Superior temporal gyrus (tissue), 1 donor: Measurements from ENCODE around the gene RCAN2.

Source experiments
- DNase-seq: peaks from one replicate; pipeline ENCODE4 v3.0.0-alpha.2; 2016; ENCODE audit errors: extremely low spot score

RCAN2 gene

DNA sequence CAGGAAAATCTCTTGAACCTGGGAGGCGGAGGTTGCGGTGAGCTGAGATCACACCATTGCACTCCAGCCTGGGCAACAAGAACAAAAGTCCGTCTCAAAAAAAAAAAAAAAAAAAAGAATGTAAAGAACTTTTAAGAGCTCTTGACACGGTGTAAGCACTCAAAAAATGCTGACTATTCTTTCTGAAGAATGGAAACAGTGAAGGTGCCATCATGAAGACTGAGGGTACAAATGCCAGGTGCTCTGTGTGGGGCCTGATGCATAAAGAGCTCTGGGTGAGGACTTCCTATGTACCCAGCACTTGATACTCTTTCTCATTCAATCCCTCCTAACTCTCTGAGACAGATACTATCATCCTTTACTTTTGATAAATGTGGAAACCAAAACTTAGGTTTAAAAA lies 275.5 kb downstream of the RCAN2 start:
- no peak for DNase-seq

DNA sequence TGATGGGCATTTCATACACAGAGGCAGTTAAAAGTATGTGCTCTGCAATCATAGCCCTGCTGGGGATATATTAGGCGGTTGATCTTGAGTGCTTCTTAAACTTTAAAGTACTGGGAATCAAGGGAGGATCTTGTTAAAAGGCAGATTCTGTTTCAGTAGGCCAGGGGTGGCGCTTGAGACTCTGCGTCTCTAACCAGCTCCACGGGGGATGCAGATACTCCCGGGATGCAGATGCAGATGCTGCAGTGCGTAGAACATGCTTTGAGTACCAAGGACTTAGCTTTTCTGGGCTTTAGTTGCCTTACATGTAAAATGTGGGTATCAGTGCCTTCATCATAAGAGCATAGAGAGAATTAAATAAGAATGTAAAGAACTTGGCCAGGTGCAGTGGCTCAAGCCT lies 276.0 kb downstream of the RCAN2 start:
- DNase-seq: no peak

DNA sequence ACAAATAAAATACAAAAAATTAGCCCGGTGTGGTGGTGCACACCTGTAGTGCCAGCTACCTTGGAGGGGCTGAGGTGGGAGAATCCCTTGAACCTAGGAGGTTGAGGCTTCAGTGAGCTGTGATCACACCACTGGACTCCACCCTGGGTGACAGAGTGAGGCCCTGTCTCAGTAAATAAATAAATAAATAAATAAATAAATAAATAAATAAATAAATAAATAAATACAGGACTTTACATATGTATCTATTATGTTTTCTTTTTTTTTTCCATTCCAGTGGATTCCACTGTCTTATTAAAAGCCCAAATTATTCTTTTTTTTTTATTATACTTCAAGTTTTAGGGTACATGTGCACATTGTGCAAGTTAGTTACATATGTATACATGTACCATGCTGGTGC lies 279.3 kb downstream of the RCAN2 start:
- DNase-seq: no peak

DNA sequence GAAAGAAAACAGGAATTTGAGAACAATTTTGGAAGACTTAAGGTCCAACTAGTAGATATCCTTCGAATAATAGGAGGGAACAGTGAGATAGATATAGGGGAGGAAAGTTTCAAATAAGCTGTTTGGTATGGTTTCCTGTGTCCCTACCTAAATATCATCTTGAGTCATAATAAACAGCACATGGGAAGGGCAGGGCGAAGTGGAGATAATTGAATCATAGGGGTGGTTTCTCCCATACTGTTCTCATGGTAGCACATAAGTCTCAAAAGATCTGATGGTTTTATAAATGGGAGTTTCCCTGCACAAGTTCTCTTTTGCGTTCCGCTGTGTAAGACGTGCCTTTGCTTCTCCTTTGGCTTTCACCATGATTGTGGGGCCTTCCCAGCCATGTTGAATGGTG lies 281.0 kb downstream of the RCAN2 start:
- no peak for DNase-seq

DNA sequence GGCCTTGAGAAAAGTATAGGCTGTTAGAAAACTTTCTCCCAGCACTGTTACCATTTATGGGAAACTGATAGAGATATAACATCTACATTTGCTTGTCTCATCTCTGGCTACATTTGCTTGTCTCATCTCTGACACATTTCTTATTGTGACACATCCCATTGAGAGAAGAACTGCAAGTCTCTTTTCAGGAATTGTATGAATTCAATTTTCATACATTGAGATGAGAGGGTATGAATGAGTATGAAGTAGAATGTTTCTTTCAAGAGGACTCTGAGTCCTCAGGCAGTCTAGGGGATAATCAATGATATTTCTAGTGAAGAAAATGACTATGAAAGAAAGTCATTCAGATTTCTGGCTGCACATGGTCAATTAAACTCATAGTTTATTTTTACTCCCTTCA lies 282.9 kb downstream of the RCAN2 start:
- DNase-seq: no peak

DNA sequence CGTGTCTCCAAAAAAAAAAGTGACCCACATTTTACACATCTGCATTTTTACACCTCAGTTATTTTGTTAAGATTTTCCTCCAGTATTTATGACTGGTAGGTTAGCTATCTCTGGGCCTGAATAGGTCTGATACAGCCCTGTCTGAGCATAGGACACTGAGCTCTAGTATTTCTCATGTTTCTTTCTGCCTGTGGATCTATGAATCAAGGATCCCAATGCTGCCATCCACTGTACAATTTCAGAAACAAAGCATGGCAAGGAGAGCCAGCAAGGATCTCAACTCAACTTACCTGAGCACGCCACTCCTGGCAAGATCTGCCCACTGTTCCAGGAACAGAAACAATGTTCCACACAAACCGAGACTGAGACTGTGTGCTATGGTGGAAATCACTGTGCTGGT lies 284.1 kb downstream of the RCAN2 start:
- no peak for DNase-seq

DNA sequence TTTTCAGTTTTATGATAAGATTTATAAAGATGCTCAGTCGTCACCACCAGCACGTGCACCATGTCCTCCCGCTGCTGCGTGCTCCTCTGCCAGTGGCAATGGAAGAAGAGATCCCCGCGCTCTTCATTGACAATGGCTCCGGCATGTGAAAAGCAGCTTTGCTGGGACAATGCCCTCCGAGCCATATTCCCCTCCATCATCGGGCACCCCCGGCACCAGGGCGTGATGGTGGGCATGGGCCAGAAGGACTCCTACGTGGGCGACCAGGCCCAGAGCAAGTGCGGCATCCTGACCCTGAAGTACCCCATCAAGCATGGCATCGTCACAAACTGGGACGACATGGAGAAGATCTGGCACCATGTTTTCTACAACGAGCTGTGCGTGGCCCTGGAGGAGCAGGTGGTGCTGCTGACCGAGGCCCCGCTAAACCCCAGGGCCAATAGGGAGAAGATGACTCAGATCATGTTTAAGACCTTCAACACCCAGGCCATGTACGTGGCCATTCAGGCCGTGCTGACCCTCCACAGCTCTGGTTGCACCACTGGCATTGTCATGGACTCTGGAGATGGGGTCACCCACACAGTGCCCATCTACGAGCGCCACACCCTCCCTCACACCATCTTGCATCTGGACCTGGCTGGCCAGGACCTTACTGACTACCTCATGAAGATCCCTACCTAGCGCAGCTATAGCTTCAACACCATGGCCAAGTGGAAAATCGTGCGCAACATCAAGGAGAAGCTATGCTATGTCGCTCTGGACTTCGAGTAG lies 286.2 kb downstream of the RCAN2 start:
- no peak for DNase-seq

DNA sequence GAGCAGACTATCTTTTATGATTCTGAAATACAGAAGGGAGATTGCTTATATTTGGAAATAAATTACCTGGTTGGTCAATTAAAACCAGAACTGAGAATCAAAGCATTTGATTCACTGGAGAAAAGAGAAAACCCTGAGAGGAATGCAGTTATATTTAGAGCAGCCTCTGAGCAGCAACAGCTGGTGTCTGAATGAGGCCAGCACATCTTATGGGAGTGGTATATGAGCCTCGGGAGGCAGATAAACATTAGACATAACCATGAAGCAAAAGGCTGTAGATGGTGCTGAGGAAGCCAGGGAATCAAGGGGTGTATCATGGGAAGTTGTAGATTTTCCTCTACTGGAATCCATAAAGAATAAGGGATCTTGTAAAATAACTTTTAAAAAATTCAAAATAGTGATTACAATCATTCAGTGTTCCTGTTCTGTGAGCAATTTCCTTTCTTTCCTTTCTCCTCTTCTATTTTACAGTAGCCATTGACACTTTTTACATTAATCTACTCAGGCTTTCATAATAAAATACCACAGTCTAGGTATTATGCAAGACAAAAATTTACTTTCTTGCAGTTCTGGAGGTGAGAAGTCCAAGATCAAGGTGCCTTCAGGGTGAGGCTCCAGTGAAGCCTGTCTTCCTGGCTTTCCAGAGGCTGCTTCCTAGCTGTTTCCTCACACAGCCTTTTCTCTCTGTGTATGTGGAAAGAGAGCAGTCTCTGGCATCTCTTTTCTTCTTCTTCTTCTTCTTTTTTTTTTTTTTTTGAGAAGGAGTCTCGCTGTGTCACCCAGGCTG lies 287.7 kb downstream of the RCAN2 start:
- DNase-seq: peak; percentile 33

DNA sequence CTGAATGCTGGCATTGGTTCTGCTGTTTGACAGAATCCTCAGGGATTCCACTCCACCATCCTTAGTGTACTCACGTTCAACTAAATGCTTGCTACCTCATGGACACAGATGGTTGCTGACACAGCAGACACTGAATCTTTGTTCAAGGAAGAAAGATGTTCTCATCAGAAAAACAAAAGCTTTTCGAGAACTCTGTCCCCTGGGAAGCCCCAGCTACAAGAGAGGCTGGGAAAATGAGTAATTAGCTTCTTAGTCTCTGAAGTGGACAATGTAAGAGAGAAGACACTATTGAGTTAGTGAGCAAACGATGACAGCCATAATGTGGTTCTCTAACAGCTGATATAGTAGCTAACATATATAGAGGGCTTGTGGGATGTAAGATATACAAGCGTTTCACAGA lies 289.5 kb downstream of the RCAN2 start:
- DNase-seq: no peak

DNA sequence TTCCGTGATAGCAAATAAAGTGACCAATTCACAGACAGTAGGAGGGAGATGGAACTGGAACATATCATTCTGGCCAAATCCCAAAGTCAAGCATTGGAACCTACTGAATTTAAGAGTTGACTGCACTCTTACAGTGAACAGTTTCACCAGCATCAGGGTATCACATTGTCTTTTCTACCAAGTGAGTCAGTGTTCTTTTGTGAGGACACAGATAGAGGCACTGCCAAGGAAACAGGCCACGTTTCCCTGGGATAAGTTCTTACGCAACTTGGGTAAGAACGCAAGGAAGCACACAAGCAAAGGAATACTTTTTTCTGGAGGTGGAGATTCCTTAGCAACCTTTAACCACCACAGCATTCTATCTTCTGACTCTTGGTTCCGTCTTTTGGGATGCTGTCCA lies 291.9 kb downstream of the RCAN2 start:
- no peak for DNase-seq

DNA sequence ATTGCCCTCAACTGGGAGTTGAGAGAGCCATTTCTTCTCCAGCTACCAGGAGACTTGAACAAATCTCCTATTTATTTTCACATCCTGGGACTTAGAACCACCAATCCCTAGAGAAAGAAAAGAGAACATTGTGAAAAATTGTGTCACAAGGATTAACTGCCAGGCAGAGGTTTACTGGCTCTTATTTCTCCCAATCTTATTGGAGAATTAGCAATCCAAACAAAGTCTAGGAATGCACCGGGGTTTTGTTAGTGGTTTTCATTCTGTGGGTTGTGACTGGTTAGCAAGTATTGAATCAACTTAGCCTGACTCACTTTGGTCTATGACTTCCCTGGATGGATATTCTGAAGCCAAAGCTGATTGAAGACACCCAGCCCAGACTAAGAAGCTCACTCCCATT lies 299.3 kb downstream of the RCAN2 start:
- DNase-seq: no peak

DNA sequence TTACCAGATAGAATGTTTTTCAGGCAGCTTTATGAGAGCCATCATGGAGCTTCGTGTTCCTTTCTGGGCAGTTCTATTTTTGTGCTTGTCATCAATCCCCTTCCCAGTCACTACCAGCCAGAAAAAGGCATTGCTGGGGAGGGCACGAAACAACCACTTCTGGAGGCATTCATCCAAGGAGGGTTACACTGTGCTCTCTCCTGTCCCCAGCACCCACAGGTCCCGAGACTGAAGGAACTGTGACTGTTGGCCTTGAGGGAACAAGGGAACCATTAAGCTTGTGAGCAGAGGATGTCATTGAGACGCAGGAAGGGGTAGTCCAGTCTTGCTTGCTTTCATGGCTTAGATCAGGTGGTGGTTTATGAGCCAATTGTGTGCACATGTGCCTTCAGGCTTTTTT lies 300.4 kb downstream of the RCAN2 start:
- no peak for DNase-seq

DNA sequence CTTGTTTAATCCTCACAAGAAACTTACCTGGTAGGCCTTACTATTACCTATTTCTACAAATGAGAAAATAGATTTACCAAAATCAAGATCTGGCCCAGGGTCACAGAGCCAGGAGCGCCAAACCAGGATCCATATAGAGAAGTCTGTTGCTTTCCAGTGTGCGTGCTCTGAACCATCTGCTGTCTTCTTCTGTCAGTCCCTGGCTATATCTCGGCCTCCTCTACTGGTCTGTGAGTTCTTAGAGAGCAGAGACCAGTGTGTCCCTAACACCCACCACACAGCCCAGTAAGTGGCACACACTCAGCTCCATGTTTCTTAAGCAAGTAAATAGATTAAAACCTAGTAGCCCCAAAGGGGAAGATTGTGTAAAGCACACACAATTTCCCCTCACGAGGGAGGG lies 301.5 kb downstream of the RCAN2 start:
- no peak for DNase-seq

DNA sequence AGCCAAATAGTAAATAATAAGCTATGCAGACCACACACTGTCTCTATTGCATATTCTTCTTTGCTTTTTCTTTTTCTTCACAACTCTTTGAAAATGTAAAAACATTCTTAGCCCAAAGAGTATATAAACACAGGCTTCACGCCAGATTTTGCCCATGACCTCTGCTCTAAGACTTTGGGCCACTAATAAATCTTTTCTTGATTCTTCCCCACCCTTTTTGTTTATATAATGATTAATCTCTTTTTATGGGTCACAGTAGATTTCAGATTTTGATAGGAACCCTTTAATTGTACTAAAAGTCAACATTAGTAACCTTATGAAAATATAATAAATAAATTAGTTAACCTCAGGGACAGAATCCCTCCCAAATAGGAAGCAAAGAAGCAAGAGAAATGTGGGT lies 304.7 kb downstream of the RCAN2 start:
- no peak for DNase-seq

DNA sequence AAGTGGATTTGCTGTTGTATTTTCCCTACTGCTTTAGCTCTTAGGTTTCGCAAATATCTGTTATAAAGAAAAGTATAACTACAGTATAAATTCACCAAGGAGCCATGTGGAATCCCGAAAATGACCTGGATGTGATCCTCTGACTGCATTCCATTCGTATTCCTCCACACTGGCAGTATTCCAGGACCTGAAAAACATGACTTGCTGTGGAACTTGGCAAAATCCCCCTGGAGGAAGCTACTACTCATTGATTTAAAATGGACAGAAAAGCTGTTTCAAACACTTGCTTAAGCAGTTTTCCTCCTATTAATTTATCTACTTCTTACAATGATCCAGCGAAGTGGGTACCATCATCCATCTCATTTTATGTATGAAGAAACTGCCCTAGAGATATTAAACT lies 307.1 kb downstream of the RCAN2 start:
- DNase-seq: no peak

DNA sequence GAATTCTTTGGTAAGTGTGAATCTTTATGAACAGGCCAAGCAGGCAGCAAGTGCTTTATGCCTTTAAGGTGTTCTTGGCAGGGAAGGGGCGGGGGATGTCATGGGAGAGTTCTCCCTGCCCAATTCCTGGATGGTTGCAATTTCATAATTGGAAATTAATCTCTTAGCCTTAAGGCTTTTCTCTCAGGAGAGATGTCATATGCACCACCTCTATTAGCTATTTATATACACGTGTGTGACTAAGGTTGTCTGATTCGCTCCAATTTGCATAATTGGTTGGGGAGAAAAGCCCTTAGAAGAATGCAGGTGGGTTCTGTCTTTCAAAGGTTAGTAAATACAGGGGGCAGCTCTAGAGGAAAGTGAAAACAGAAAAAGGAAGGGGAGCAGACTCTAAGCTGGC lies 315.3 kb downstream of the RCAN2 start:
- no peak for DNase-seq

DNA sequence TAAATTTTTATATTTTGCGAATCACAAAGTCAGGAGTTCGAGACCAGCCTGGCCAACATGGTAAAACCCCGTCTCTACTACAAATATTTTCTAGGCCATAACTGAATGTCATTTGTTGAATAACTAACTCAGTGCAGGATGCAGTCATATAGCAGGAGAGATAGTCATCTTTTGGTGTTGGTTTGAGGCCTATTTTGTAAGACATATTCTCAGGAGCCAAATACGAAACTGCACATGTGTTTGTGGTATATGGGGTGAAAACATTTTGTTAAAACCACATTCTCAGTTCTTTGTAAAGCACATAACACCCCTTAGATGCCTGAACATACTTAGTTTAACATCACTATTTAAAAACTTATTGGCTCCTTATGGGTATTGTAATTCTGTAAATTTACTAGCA lies 315.8 kb downstream of the RCAN2 start:
- no peak for DNase-seq

DNA sequence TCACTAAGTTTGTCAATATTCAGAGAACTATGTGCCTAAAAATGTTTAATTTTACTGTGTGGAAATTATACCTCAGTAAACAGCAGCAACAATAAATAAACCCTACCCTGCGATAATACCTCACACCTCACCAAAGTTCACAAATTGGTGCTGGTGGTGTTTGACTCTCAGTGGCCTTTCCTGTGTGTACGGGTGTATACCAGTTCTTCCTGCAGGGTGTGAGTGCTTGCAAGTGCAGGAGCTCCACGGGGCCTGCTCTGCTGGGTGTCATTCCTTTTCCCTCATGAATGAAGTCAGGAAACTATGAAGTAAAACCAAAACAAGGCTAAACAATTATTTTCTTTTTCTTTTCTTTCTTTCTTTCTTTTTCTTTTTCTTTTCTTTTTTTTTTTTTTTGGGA lies 316.3 kb downstream of the RCAN2 start:
- DNase-seq: no peak

DNA sequence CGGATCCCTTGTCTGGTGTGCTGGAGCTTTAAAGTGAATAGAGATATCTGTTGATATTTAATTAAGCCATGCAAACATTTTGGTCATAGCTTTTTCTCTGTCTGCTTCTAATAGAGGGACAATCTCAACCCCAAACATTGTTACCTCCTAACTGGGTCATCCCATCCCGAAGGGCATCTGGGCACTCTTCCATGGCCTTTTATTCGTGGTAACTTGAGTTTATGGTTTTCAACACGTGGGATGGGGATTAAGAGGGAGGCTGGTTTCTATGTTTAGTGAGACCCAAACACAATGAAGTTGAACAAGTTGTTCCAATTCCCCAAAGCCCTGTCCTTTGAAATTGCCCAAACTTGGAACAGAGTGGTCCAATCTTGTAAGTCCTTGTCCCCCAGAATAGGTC lies 319.1 kb downstream of the RCAN2 start:
- no peak for DNase-seq
